Measurements from ENCODE around the gene NDUFC2.
"Not testable (repeated sequence)": the region's sequence is repeated elsewhere in the genome, so short reads cannot be mapped to it uniquely, and the experiment has no call there.

NDUFC2 gene

DNA sequence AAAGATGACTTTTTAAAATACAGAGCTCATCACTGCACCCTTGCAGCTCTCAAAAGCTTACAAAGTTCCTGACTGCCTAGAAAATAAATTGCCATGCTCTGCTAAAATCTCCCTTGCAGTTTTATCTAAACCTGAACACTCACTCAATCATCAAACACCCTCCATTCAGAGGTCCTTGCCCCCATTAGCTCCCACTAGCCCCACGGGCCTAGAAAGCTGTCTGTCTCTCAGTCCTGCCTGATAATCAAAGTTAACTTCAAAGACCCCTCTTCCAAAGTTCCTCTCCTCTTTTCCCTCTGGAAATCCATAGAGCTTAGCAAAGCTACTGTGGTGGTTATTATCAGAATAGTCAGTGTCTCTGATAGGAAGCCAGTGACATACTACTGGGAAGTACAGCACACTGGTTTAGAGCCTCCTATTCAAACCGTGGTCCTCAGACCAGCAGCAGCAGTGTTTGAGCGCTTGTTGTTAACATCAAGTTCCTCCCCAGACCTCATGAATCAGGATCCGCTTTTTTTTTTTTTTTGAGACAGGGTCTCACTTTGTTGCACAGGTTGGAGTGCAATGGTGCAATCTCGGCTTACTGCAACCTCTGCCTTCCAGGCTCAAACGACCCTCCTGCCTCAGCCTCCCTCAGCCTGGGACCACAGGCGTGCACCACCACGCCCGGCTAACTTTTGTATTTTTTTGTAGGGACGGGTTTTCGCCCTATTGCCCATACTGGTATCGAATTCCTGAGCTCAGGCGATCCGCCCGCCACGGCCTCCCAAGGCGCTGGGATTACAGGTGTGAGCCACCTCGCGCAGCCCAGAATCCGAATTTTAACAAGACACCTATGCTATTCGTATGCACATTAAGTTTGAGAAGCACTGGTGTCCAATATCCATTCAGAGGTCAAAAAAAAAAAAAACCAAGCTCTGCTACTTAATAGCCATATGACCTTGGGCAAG lies 1.2 kb downstream of the NDUFC2 start:
- DNase-seq: no peak

GRCh38 chr11:78077592-78077991 lies 2.1 kb downstream of the NDUFC2 start:
- not testable (repeated sequence) for DNase-seq

DNA sequence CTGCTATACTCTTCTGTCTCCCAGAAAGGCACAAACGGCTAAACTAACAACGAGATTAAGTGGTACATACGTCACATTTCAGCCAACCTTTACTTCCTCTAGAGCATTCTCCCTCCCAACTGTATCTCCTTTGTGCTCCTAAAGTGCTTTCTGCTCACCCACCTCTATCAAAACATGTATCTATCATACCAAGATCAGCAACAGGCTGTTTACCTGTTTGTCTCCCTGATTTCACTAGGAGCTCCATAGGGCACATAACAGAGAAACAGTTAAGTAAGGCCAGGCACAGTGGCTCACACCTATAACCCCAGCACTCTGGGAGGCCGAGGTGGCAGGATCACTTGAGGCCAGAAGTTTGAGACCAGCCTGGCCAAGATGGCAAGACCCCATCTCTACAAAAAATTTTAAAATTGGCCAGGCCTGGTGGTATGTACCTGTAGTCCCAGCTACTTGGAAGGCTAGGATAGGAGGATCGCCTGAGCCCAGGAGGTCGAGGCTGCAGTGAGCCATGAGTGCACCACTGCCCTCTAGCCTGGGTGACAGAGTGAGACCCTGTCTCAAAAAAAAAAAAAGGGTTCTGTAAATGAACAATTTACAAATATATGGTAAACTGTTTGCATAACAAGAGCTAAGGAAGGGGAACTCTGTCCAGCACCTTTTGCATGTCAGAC lies 2.8 kb downstream of the NDUFC2 start:
- DNase-seq: no peak

DNA sequence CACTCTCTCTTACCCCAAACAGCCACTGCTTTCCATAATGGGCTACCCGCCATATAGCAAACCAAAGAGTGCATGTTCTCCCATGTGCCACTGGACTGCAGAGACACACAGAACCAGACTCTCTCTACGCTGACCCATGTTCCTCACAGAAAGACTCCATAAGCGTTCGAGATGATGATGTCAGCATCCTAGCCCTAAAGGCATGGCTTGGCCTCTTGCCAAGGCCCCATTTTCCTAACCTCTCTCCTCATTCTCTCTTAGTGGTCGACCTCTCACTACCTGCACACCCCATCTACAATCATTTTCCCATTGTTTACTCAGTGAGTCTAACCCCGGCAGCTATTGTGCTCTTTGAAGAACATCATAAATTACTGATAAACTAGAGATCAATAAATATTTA lies 4.9 kb downstream of the NDUFC2 start:
- DNase-seq: no peak

DNA sequence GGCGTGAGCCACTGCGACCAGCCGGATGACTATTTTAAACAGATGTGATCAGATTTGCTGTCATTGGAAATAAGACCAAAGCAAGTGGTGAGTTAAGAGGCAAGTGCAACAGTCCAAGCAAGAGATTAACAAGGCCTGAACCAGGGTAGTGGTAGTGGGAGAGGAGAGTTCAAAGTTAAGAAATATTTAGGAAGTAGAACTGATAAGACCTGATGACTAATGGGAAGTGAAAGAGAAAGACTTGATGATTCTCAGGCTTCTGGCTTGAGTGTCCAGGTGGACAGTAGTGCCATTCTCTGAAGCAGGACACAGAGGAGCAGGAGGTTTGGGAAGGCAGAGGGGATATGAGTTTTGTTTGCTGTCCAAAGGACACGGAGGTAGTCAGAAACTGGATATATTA lies 7.2 kb downstream of the NDUFC2 start:
- DNase-seq: no peak

GRCh38 chr11:78071717-78072116 lies 7.9 kb downstream of the NDUFC2 start:
- DNase-seq: no peak

- DNase-seq: no peak
These were observed 9.0 kb downstream of the NDUFC2 start for GRCh38 chr11:78070621-78071020.

DNA sequence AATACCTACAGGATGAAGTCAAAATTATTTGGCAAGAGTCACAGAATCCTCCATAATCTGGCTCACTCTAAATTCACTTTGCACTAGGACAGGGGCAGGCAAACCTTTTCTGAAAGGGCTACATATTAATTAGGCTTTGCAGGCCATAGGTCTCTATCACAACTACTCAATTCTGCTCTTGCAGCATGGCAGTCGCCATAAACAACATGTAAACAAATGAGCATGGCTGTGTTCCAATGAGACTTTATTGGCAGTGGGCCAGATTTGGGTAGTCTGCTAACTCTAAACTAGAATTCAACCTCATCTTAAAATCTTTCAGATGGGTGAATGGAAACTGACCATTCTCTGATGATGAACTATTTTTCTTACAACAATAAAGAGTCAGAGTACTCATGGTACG lies 10.2 kb downstream of the NDUFC2 start:
- DNase-seq: no peak

- DNase-seq: no peak
These were observed 12.0 kb downstream of the NDUFC2 start for GRCh38 chr11:78067704-78068103.

- no peak for DNase-seq
These were observed 13.2 kb downstream of the NDUFC2 start for GRCh38 chr11:78066471-78066870.

GRCh38 chr11:78065203-78065602 lies 14.5 kb downstream of the NDUFC2 start:
- no peak for DNase-seq

- DNase-seq: no peak
These were observed 16.1 kb downstream of the NDUFC2 start, which contains the start of gene THRSP for GRCh38 chr11:78063440-78064181. Gene THRSP (plus strand): TSS chr11:78063861. CDS start chr11:78063882, 21 bp downstream.

DNA sequence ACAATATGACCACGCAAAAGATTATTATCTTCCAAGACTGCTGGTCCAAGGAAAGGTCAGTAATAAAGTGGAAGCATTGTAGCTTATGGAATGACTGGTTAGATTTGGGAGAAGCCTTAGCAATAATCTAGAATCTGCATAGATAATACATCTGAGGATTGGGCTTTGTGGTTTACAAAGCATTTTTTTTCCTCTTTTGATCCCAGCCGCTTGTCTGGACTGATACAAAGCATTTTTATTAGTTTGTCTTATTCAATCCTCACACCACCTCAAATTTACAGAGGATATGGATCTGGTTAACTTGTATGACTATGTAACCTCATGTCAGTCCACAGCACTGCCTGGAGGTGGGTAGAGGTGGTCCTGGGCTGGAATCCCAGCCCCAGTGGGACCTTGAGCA lies 17.0 kb downstream of the NDUFC2 start:
- no peak for DNase-seq

GRCh38 chr11:78061921-78062311 lies 17.7 kb downstream of the NDUFC2 start:
- DNase-seq: no peak

GRCh38 chr11:78061088-78061920 lies 18.4 kb downstream of the NDUFC2 start:
- DNase-seq: no peak

GRCh38 chr11:78060533-78060932 lies 19.1 kb downstream of the NDUFC2 start:
- no peak for DNase-seq

DNA sequence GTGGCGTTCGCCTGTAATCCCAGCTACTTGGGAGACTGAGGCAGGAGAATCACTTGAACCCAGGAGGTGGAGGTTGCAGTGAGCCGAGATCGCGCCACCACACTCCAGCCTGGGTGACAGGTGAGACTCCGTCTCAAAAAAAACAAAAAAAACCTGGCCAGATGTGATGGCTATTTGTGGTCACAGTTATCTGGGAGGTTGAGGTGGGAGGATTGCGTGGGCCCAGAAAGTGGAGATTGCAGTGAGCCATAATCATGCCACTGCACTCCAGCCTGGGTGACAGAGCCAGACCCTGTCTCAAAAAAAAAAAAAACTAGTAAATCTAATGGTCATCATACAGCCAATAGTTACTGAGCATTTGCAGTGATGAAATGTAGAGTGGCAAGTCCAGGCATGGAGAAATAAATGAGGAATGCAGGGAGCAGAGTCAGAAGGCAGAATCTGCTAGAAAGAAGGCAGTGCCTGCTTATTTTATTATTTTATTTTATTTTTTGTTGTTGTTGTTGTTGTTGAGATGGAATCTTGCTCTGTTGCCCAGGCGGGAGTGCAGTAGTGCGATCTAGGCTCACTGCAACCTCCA lies 19.8 kb downstream of the NDUFC2 start:
- not testable (repeated sequence) for DNase-seq

DNA sequence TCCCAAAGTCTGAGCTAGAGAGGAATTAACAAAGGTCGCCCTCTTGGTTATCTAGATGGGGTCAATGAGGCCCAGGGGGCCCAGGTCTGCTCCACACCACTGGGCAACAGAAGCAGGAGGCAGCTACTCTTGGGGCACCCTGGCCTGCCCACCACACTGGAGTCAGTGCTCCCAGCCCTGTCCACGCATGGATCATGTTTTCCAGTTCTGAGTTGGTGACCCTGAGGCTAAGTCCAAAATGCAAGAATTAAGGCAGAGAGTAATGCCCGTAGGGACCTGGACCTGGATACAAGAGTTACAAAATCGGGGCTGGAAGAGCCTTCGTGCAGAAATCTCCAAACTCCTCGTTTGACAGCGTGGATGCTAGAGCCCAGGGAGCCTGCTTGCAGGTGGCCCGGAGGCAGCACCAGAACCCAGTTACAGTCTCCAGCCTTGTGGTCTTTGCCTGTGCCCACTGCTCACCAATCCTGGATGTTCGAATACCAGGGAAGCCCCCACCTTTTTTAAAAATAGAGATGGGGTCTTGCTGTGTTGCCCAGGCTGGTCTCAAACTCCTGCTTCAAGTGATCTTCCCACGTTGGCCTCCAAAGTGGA lies 22.1 kb downstream of the NDUFC2 start:
- no peak for DNase-seq

GRCh38 chr11:78056093-78056492 lies 23.6 kb downstream of the NDUFC2 start:
- no peak for DNase-seq

DNA sequence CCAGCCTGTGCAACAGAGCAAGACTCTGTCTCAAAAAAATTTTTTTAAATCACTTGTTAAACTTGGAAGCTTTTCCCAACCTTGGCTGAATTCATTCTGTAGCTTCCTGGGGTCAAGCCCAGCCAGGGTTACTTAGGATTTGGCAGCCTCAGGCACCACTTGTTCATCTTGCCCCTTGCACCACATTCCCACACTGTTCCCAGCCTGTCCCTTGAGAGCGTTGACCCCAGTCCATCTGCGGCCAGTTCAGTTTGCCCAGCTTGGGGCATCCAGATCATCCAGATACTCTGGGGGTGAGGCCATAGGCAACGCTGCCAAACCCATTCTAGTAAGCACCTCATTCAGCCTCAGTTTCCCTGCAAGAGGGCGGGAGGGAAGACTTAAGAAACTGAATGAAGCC lies 24.7 kb downstream of the NDUFC2 start:
- no peak for DNase-seq

DNA sequence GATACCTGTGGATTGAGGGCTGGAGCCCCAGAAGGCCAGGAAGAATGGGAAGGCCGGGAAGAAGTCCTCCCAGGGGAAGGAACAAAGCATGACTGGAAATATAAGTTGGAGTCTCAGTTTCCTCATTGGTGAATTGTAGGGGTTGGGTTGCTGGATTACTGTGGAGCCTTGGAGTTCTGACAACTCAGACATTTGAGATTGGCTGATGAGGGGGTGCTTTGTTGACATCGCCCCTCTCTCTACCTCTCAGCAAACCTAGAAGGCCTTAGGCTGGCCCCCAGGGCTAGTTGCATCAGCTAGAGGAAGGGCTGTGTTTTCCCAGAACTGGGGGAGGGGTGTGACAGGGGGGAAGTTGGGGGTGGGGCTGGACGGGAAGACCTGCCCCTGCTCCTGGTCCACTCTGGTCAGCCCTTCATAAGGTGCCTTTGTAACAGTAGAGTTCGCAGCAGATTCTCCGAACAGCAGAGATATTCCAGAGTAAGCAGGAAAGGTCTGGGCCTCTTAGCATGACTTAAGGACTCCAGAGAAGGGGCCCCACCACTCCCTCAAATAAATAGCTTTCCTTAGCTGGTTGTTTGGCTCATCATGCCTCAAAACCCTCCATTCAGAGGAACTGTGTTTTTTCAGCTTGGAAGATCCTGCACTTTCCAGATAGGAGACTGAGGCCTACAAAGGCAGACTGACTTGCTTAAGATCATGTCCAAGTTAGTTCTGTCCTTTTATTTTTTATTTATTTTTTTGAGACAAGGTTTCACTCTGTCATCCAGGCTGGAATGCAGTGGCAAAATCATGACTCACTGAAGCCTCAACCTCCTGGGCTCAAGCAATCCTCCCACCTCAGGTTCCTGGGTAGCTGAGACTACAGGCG lies 28.5 kb downstream of the NDUFC2 start:
- DNase-seq: no peak
